KOPT-K1 (cell line): ENCODE results near the gene FNIP2.
"Not testable (repeated sequence)": the region's sequence is repeated elsewhere in the genome, so short reads cannot be mapped to it uniquely, and the experiment has no call there.

Source experiments
- H3K27ac ChIP-seq: fragments of 200-600 bp; sonication (generic); 2 replicates; pipeline ENCODE4 v1.5.1; 2016; ENCODE audit warnings: antibody characterized with exemption, mild to moderate bottlenecking, low read depth, low read length; ENCODE audit not compliant: poor library complexity, severe bottlenecking
- H3K36me3 ChIP-seq: fragments of 200-600 bp; sonication (generic); 2 replicates; pipeline ENCODE4 v1.5.1; 2017; ENCODE audit warnings: antibody characterized with exemption, mild to moderate bottlenecking, low read length, moderate library complexity; ENCODE audit not compliant: insufficient read depth
- H3K9me3 ChIP-seq: fragments of 200-600 bp; sonication (generic); 2 replicates; pipeline ENCODE4 v1.5.1; 2017; ENCODE audit warnings: antibody characterized with exemption, low read length, mild to moderate bottlenecking; ENCODE audit not compliant: insufficient read depth, poor library complexity, severe bottlenecking

The FNIP2 gene

GRCh38 chr4:158956345-158956744, 187.5 kb downstream of the FNIP2 start:
- not testable (repeated sequence) for H3K36me3 ChIP-seq, H3K27ac ChIP-seq
- H3K9me3 ChIP-seq = peaks cover 24% of the 10 kb centered on the region

- H3K36me3 ChIP-seq, H3K27ac ChIP-seq: not testable (repeated sequence)
- H3K9me3 ChIP-seq = peaks cover 18% of the 10 kb centered on the region
Measured at GRCh38 chr4:158956918-158957317, 188.1 kb downstream of the FNIP2 start.
